Psoas muscle (tissue), 8 donors: ENCODE measurements around the gene ZNF385D. TPM values are rescaled to one million over a fixed set of nuclear protein-coding genes. Genes with fewer than 3 reads are reported as not detected.

Experiments used
- ATAC-seq, 4 donors: fragments of 200-7000 bp; cut with Tn5 transposase; one replicate each; pipeline ENCODE4 v1.9.1; 2020; ENCODE audit warnings: moderate library complexity in 3 of 4, mild to moderate bottlenecking in 2 of 4
- DNase-seq, 2 donors: peaks; one replicate each; pipeline ENCODE4 v3.0.0-alpha.2; 2020
- H3K27ac ChIP-seq: fragments of 200-600 bp; one replicate; pipeline ENCODE4 v1.8.0; 2022
- H3K27me3 ChIP-seq, 3 donors: fragments of 200-600 bp in 1 of 3; one replicate each; pipeline versions ENCODE4 v1.6.1 to v1.8.0; 2013 to 2022; ENCODE audit warnings: low read length in 2 of 3, mild to moderate bottlenecking in 2 of 3, moderate library complexity in 1 of 3; ENCODE audit not compliant: insufficient read depth in 3 of 3
- H3K36me3 ChIP-seq, 2 donors: fragments of 200-600 bp in 1 of 2; one replicate each; pipeline versions ENCODE4 v1.6.1 to v1.8.0; 2013 to 2022; ENCODE audit warnings: low read depth in 1 of 2, mild to moderate bottlenecking in 1 of 2, moderate library complexity in 1 of 2; ENCODE audit not compliant: insufficient read depth in 1 of 2
- H3K4me1 ChIP-seq: fragments of 200-600 bp; one replicate; pipeline ENCODE4 v1.8.0; 2022
- H3K4me3 ChIP-seq: fragments of 200-600 bp; one replicate; pipeline ENCODE4 v1.8.0; 2022; ENCODE audit warnings: mild to moderate bottlenecking
- H3K9me3 ChIP-seq: fragments of 200-600 bp; one replicate; pipeline ENCODE4 v1.8.0; 2022
- CTCF ChIP-seq: fragments of 200-600 bp; IDR thresholded peaks from one replicate; pipeline ENCODE4 v1.8.0; 2022; ENCODE audit warnings: antibody characterized with exemption
- WGBS, 3 donors: extraction: QIAGEN DNeasy Blood & Tissue Kit; methylation state at CpG; one replicate each; pipeline versions ENCODE4 v1.1.6 to v1.1.7; 2013; 5-methylcytosine and 5-hydroxymethylcytosine counted together
- intact Hi-C, 2 donors: fragments of 100-400 bp; cut with DNase I; formaldehyde crosslinking; loops; one replicate each; pipeline versions ENCODE4 v1.11.0 to v1.14.2; 2022
- polyA plus RNA-seq, 3 donors: library from polyadenylated mRNA; stranded (reverse); fragments of 200-250 nt; gene quantifications; one replicate each; pipeline ENCODE4 v1.2.3, GENCODE V29; 2013
- total RNA-seq, 4 donors: library from RNA; stranded (reverse); fragmentation: NEBNext Ultra II Directional in 2 of 4; extraction: Animal tissue kit (Norgen Biotek cat#: 25700) in 2 of 4; gene quantifications; one replicate each; pipeline versions ENCODE4 v1.2.1 to v1.2.4, GENCODE V29; 2021 to 2023
- donor health status: healthy with polysubstance abuse.
- donor health status: DM: no; HTN: no; CAD: no; lungs with moderate emphysema.
- donor health status: Bipolar disorder and iron deficiency.
- donor health status: healthy.
- donor health status: DM: yes; HTN: yes; CAD: no.
- donor health status: DM: no; HTN: no; CAD: no.
- donor health status: DM: no; HTN: no; CAD: no.
- donor health status: DM: yes; HTN: yes; CAD: no.

ZNF385D gene
- total and polyA plus RNA-seq, 7 donors, result 0.55 to 8.7 (median 3.7) TPM

- Histone ChIP-seq H3K27me3 (no peaks in the 10 kb centered on the region), H3K4me1 (peaks cover 10% of the 10 kb centered on the region), H3K27ac (no peak overlapping the region), H3K9me3 (no peaks in the 10 kb centered on the region), H3K36me3 (no peaks in the 10 kb centered on the region), H3K4me3 (no peak overlapping the region)
- TF ChIP-seq CTCF, result no peak
- DNase-seq (no peak), ATAC-seq (no peak)
- intact Hi-C loops, result no loop called here
- 43 to 49% (median 44%) methylated on average over 2 of the region's 2 CpGs for WGBS, 3 donors
These were observed 43.3 kb upstream of the ZNF385D start for GRCh38 chr3:21794291-21794690.

- peaks cover 10% of the 10 kb centered on the region for H3K4me1 ChIP-seq
- intact Hi-C loops, result no loop called here
- no peaks in the 10 kb centered on the region for H3K27me3 ChIP-seq
These were observed 41.2 kb upstream of the ZNF385D start for GRCh38 chr3:21792176-21792575.

GRCh38 chr3:21791356-21791755, 40.3 kb upstream of the ZNF385D start:
- no peak for DNase-seq
- Histone ChIP-seq H3K27ac (no peak overlapping the region), H3K27me3 (no peaks in the 10 kb centered on the region), H3K4me3 (no peak overlapping the region), H3K36me3 (no peaks in the 10 kb centered on the region), H3K4me1 (peaks cover 10% of the 10 kb centered on the region), H3K9me3 (no peaks in the 10 kb centered on the region)
- ATAC-seq, result no peak
- intact Hi-C loops, result no loop called here
- WGBS, 3 donors, result 42 to 63% (median 47%) methylated on average over 2 of the region's 2 CpGs
- TF ChIP-seq CTCF, result no peak

More at GRCh38 chr3:21792176-21792575, 41.2 kb upstream of the ZNF385D start:
- Histone ChIP-seq H3K4me3 (no peak overlapping the region), H3K27ac (no peak overlapping the region), H3K36me3 (no peaks in the 10 kb centered on the region), H3K9me3 (no peaks in the 10 kb centered on the region)
- ATAC-seq (no peak), DNase-seq (no peak)
- no peak for TF ChIP-seq CTCF
- WGBS, 3 donors, result 29 to 36% (median 35%) methylated on average over 1 of the region's 1 CpG

- H3K9me3 ChIP-seq, result no peaks in the 10 kb centered on the region
- TF ChIP-seq CTCF, result no peak
- 52 to 60% (median 60%) methylated on average over 1 of the region's 1 CpG for WGBS, 3 donors
- H3K27ac ChIP-seq, result no peak overlapping the region
- DNase-seq, result no peak
- no peaks in the 10 kb centered on the region for H3K36me3 ChIP-seq
- no peak for ATAC-seq
- H3K4me1 ChIP-seq, result peaks cover 1% of the 10 kb centered on the region
- H3K4me3 ChIP-seq, result no peak overlapping the region
- intact Hi-C loops, result no loop called here
- no peaks in the 10 kb centered on the region for H3K27me3 ChIP-seq
These were observed 39.5 kb upstream of the ZNF385D start for GRCh38 chr3:21790466-21790865.

GRCh38 chr3:21789730-21790129, 38.7 kb upstream of the ZNF385D start:
- DNase-seq (no peak), ATAC-seq (no peak)
- 96 to 97% (median 96%) methylated on average over 1 of the region's 1 CpG for WGBS, 3 donors
- H3K27me3 ChIP-seq, result no peaks in the 10 kb centered on the region
- H3K27ac ChIP-seq, result no peak overlapping the region
- intact Hi-C loops, result no loop called here
- H3K36me3 ChIP-seq, result no peaks in the 10 kb centered on the region
- TF ChIP-seq CTCF, result no peak
- no peaks in the 10 kb centered on the region for H3K9me3 ChIP-seq
- H3K4me1 ChIP-seq, result no peaks in the 10 kb centered on the region
- no peak overlapping the region for H3K4me3 ChIP-seq
